Smooth muscle cell of the brain vasculature (primary cell): ENCODE measurements around the gene NPAS3.

Source experiments
- DNase-seq: peaks from one replicate; pipeline ENCODE4 v3.0.0-alpha.2; 2012; ENCODE audit warnings: low read depth, low spot score

NPAS3 gene

GRCh38 chr14:33249233-33249820 is 310.6 kb downstream of the NPAS3 start:
- DNase-seq: no peak

GRCh38 chr14:33250963-33251362 is 312.3 kb downstream of the NPAS3 start:
- DNase-seq: no peak

GRCh38 chr14:33254342-33254741 is 315.7 kb downstream of the NPAS3 start:
- no peak for DNase-seq

GRCh38 chr14:33254861-33255395 is 316.2 kb downstream of the NPAS3 start:
- no peak for DNase-seq

GRCh38 chr14:33257796-33258195 is 319.1 kb downstream of the NPAS3 start:
- DNase-seq: no peak

- peak; percentile 6 for DNase-seq
Observed at GRCh38 chr14:33259764-33260163, 321.1 kb downstream of the NPAS3 start.

- DNase-seq: no peak
Observed at GRCh38 chr14:33271216-33271615, 332.5 kb downstream of the NPAS3 start.

- no peak for DNase-seq
Observed at GRCh38 chr14:33271891-33272290, 333.2 kb downstream of the NPAS3 start.

GRCh38 chr14:33273978-33274377 is 335.3 kb downstream of the NPAS3 start:
- DNase-seq: no peak

GRCh38 chr14:33275879-33276278 is 337.2 kb downstream of the NPAS3 start:
- DNase-seq: no peak

- DNase-seq: no peak
Observed at GRCh38 chr14:33279865-33280264, 341.2 kb downstream of the NPAS3 start.

GRCh38 chr14:33280646-33281045 is 342.0 kb downstream of the NPAS3 start:
- DNase-seq: no peak

- DNase-seq: no peak
Observed at GRCh38 chr14:33282331-33283230, 343.9 kb downstream of the NPAS3 start.

GRCh38 chr14:33285902-33286700 is 347.4 kb downstream of the NPAS3 start:
- no peak for DNase-seq

- DNase-seq: no peak
Observed at GRCh38 chr14:33287189-33287588, 348.5 kb downstream of the NPAS3 start.

- DNase-seq: no peak
Observed at GRCh38 chr14:33290641-33291040, 352.0 kb downstream of the NPAS3 start.

- DNase-seq: no peak
Observed at GRCh38 chr14:33291529-33292104, 352.9 kb downstream of the NPAS3 start.

- DNase-seq: no peak
Observed at GRCh38 chr14:33294419-33294818, 355.7 kb downstream of the NPAS3 start.

GRCh38 chr14:33297565-33297964 is 358.9 kb downstream of the NPAS3 start:
- peak; percentile 15 for DNase-seq

GRCh38 chr14:33307691-33308251 is 369.1 kb downstream of the NPAS3 start:
- no peak for DNase-seq

- DNase-seq: no peak
Observed at GRCh38 chr14:33309106-33309505, 370.4 kb downstream of the NPAS3 start.
